ENCODE measurements around the gene MAN1B1. TPM values are rescaled to one million over a fixed set of nuclear protein-coding genes. Genes with fewer than 3 reads are reported as not detected.

MAN1B1 gene
- total RNA-seq, result 10 to 100 TPM; 31.9 to 32.7 TPM
- polyA plus RNA-seq, result 39.3 TPM

- Mint-ChIP-seq H3K27ac (peak within 1 kb of the TSS; percentile 86 to 99 (median 96)), H3K27me3 (no peaks in the 10 kb centered on the region), H3K9me3 (no peaks in the 10 kb centered on the region), H3K4me1 (peaks cover 21 to 41% (median 23%) of the 10 kb centered on the region in 3 donors), H3K36me3 (peaks cover 0 to 51% (median 5%) of the 10 kb centered on the region in 3 donors), H3K4me3 (peak within 1 kb of the TSS; percentile 86 to 93 (median 89))
- H3K4me1 ChIP-seq (ENCODE audit: insufficient read depth, low read length), result peaks cover 19% of the 10 kb centered on the region
- CTCF ChIA-PET, result interaction anchor here (0.9 to 2.5 kb wide), 19 partner anchors 9 to 293 kb away, joined by 3 to 29 read pairs (median 4); partner anchors contain the start of genes ABCA2, FUT7, NPDC1 and RNF224
- H3K9me3 ChIP-seq (ENCODE audit: low read length), result no peaks in the 10 kb centered on the region
- DNase-seq, result peak; percentile 99 to 100 (median 99)
- peaks cover 6% of the 10 kb centered on the region for H3K36me3 ChIP-seq (ENCODE audit: insufficient read depth, low read length)
- peak within 1 kb of the TSS; percentile 88 for H3K4me3 ChIP-seq (ENCODE audit: low read length)
- peak within 1 kb of the TSS; percentile 86 for H3K27ac ChIP-seq (ENCODE audit: low read depth, low read length)
- POLR2A ChIA-PET, result interaction anchor here (0.8 to 3.0 kb wide), 21 partner anchors 9 to 548 kb away, joined by 3 to 45 read pairs (median 5); partner anchors contain the start of genes CCDC183, DPP7, SAPCD2 and TMEM141
- no peaks in the 10 kb centered on the region for H3K27me3 ChIP-seq (ENCODE audit: insufficient read depth, low read length, poor library complexity, severe bottlenecking)
Measured at GRCh38 chr9:137086531-137087408, at the start of gene MAN1B1. MAN1B1 (plus strand) TSS chr9:137086985; CDS start chr9:137087000, 15 bp downstream.

- Histone ChIP-seq H3K9me3 (ENCODE audit: low read length) (no peaks in the 10 kb centered on the region), H3K36me3 (ENCODE audit: insufficient read depth, low read length) (no peaks in the 10 kb centered on the region), H3K4me3 (ENCODE audit: low read length) (no peak overlapping the region), H3K4me1 (ENCODE audit: insufficient read depth, low read length) (peaks cover 21% of the 10 kb centered on the region), H3K27ac (ENCODE audit: low read depth, low read length) (no peak overlapping the region), H3K27me3 (ENCODE audit: insufficient read depth, low read length, poor library complexity, severe bottlenecking) (no peaks in the 10 kb centered on the region)
- Mint-ChIP-seq H3K27ac (no peak overlapping the region), H3K9me3 (no peaks in the 10 kb centered on the region), H3K4me1 (peaks cover 23 to 29% (median 24%) of the 10 kb centered on the region in 3 donors), H3K36me3 (no peaks in the 10 kb centered on the region), H3K27me3 (peaks cover 0 to 1% of the 10 kb centered on the region in 2 donors), H3K4me3 (no peak overlapping the region)
- no peak for DNase-seq
- ChIA-PET CTCF (interaction anchor here (0.7 to 8.9 kb wide), 8 partner anchors 10 to 249 kb away, joined by 3 to 159 read pairs (median 28); partner anchors contain the start of genes C8G, FBXW5, NPDC1 and TMEM141), POLR2A (no interaction called here)
Measured at GRCh38 chr9:137037035-137037434, 49.8 kb upstream of the MAN1B1 start.

- Mint-ChIP-seq H3K27me3 (peaks cover 0 to 3% of the 10 kb centered on the region in 2 donors), H3K27ac (peak overlapping the region in 1 of 8 donors; percentile 39), H3K36me3 (no peaks in the 10 kb centered on the region), H3K9me3 (no peaks in the 10 kb centered on the region), H3K4me3 (no peak overlapping the region), H3K4me1 (peaks cover 19 to 25% (median 20%) of the 10 kb centered on the region in 3 donors)
- ChIA-PET CTCF (interaction anchor here (1.4 to 8.9 kb wide), 5 partner anchors 9 to 249 kb away, joined by 5 to 159 read pairs (median 48); partner anchors contain the start of genes ABCA2, C8G, FBXW5 and NPDC1), POLR2A (no interaction called here)
- Histone ChIP-seq H3K27me3 (ENCODE audit: insufficient read depth, low read length, poor library complexity, severe bottlenecking) (no peaks in the 10 kb centered on the region), H3K4me3 (ENCODE audit: low read length) (no peak overlapping the region), H3K36me3 (ENCODE audit: insufficient read depth, low read length) (no peaks in the 10 kb centered on the region), H3K4me1 (ENCODE audit: insufficient read depth, low read length) (peaks cover 16% of the 10 kb centered on the region), H3K27ac (ENCODE audit: low read depth, low read length) (no peak overlapping the region), H3K9me3 (ENCODE audit: low read length) (no peaks in the 10 kb centered on the region)
- DNase-seq, result no peak
Measured at GRCh38 chr9:137037483-137037882, 49.3 kb upstream of the MAN1B1 start.

GRCh38 chr9:137038916-137039315 is 47.9 kb upstream of the MAN1B1 start:
- Histone ChIP-seq H3K27me3 (ENCODE audit: insufficient read depth, low read length, poor library complexity, severe bottlenecking) (peaks cover 5% of the 10 kb centered on the region), H3K4me1 (ENCODE audit: insufficient read depth, low read length) (peaks cover 20% of the 10 kb centered on the region), H3K27ac (ENCODE audit: low read depth, low read length) (no peak overlapping the region), H3K36me3 (ENCODE audit: insufficient read depth, low read length) (no peaks in the 10 kb centered on the region), H3K9me3 (ENCODE audit: low read length) (no peaks in the 10 kb centered on the region), H3K4me3 (ENCODE audit: low read length) (no peak overlapping the region)
- no peak for DNase-seq
- no peaks in the 10 kb centered on the region for H3K9me3 Mint-ChIP-seq
- peaks cover 0 to 4% of the 10 kb centered on the region in 2 donors for H3K27me3 Mint-ChIP-seq
- peaks cover 12 to 15% (median 14%) of the 10 kb centered on the region in 3 donors for H3K4me1 Mint-ChIP-seq
- H3K36me3 Mint-ChIP-seq, result no peaks in the 10 kb centered on the region
- no peak overlapping the region for H3K27ac Mint-ChIP-seq
- POLR2A ChIA-PET, result no interaction called here
- no peak overlapping the region for H3K4me3 Mint-ChIP-seq
- CTCF ChIA-PET, result interaction anchor here (1.4 to 8.9 kb wide), 2 partner anchors 10 to 92 kb away, joined by 5 to 159 read pairs; partner anchors contain the start of genes ABCA2, C8G and FBXW5

GRCh38 chr9:137039611-137040366 is 47.0 kb upstream of the MAN1B1 start:
- H3K27ac Mint-ChIP-seq, result no peak overlapping the region
- no peak for DNase-seq

GRCh38 chr9:137040568-137040967 is 46.2 kb upstream of the MAN1B1 start:
- H3K27ac Mint-ChIP-seq, result no peak overlapping the region
- H3K4me3 Mint-ChIP-seq, result no peak overlapping the region
- H3K9me3 ChIP-seq (ENCODE audit: low read length), result no peaks in the 10 kb centered on the region
- H3K4me1 ChIP-seq (ENCODE audit: insufficient read depth, low read length), result peaks cover 22% of the 10 kb centered on the region
- peaks cover 6 to 18% (median 13%) of the 10 kb centered on the region in 3 donors for H3K4me1 Mint-ChIP-seq
- ChIA-PET CTCF (interaction anchor here (0.8 to 1.8 kb wide), 3 partner anchors 12 to 94 kb away, joined by 3 to 6 read pairs (median 3); no protein-coding TSS in a partner anchor), POLR2A (no interaction called here)
- H3K27me3 Mint-ChIP-seq, result peaks cover 6 to 10% of the 10 kb centered on the region in 2 donors
- no peak for DNase-seq
- no peaks in the 10 kb centered on the region for H3K36me3 Mint-ChIP-seq
- H3K4me3 ChIP-seq (ENCODE audit: low read length), result no peak overlapping the region
- no peak overlapping the region for H3K27ac ChIP-seq (ENCODE audit: low read depth, low read length)
- H3K27me3 ChIP-seq (ENCODE audit: insufficient read depth, low read length, poor library complexity, severe bottlenecking), result peaks cover 11% of the 10 kb centered on the region
- no peaks in the 10 kb centered on the region for H3K9me3 Mint-ChIP-seq
- H3K36me3 ChIP-seq (ENCODE audit: insufficient read depth, low read length), result no peaks in the 10 kb centered on the region

More at GRCh38 chr9:137039611-137040366, 47.0 kb upstream of the MAN1B1 start:
- ChIA-PET POLR2A (no interaction called here), CTCF (interaction anchor here (0.8 to 1.8 kb wide), 2 partner anchors 28 to 93 kb away, joined by 3 to 6 read pairs; no protein-coding TSS in a partner anchor)
- H3K27ac ChIP-seq (ENCODE audit: low read depth, low read length), result no peak overlapping the region
- H3K9me3 ChIP-seq (ENCODE audit: low read length), result no peaks in the 10 kb centered on the region
- H3K4me3 ChIP-seq (ENCODE audit: low read length), result no peak overlapping the region
- Mint-ChIP-seq H3K27me3 (peaks cover 3 to 8% of the 10 kb centered on the region in 2 donors), H3K9me3 (no peaks in the 10 kb centered on the region), H3K36me3 (no peaks in the 10 kb centered on the region), H3K4me3 (no peak overlapping the region), H3K4me1 (peaks cover 8 to 17% (median 14%) of the 10 kb centered on the region in 3 donors)
- peaks cover 7% of the 10 kb centered on the region for H3K27me3 ChIP-seq (ENCODE audit: insufficient read depth, low read length, poor library complexity, severe bottlenecking)
- peaks cover 23% of the 10 kb centered on the region for H3K4me1 ChIP-seq (ENCODE audit: insufficient read depth, low read length)
- H3K36me3 ChIP-seq (ENCODE audit: insufficient read depth, low read length), result no peaks in the 10 kb centered on the region

- no peak overlapping the region for H3K4me3 Mint-ChIP-seq
- CTCF ChIA-PET, result interaction anchor here (1.0 to 1.8 kb wide), 2 partner anchors 12 to 94 kb away, joined by 3 to 6 read pairs; no protein-coding TSS in a partner anchor
- no peak overlapping the region for H3K27ac ChIP-seq (ENCODE audit: low read depth, low read length)
- H3K9me3 Mint-ChIP-seq, result no peaks in the 10 kb centered on the region
- no peak overlapping the region for H3K4me3 ChIP-seq (ENCODE audit: low read length)
- POLR2A ChIA-PET, result no interaction called here
- no peak overlapping the region for H3K27ac Mint-ChIP-seq
- H3K27me3 Mint-ChIP-seq, result peaks cover 6 to 10% of the 10 kb centered on the region in 2 donors
- H3K9me3 ChIP-seq (ENCODE audit: low read length), result no peaks in the 10 kb centered on the region
- peaks cover 6 to 18% (median 13%) of the 10 kb centered on the region in 3 donors for H3K4me1 Mint-ChIP-seq
- H3K27me3 ChIP-seq (ENCODE audit: insufficient read depth, low read length, poor library complexity, severe bottlenecking), result peaks cover 11% of the 10 kb centered on the region
- H3K36me3 ChIP-seq (ENCODE audit: insufficient read depth, low read length), result no peaks in the 10 kb centered on the region
- DNase-seq, result no peak
- peaks cover 23% of the 10 kb centered on the region for H3K4me1 ChIP-seq (ENCODE audit: insufficient read depth, low read length)
- no peaks in the 10 kb centered on the region for H3K36me3 Mint-ChIP-seq
Measured at GRCh38 chr9:137041124-137041523, 45.7 kb upstream of the MAN1B1 start.

All from CD8-positive, alpha-beta memory T cell (primary cell).